ENCODE results near the gene STK33. TPM values are rescaled to one million over a fixed set of nuclear protein-coding genes. Genes with fewer than 3 reads are reported as not detected.

The STK33 gene
- total RNA-seq, 1 experiment from 2014 or later = 19.5 TPM

DNA sequence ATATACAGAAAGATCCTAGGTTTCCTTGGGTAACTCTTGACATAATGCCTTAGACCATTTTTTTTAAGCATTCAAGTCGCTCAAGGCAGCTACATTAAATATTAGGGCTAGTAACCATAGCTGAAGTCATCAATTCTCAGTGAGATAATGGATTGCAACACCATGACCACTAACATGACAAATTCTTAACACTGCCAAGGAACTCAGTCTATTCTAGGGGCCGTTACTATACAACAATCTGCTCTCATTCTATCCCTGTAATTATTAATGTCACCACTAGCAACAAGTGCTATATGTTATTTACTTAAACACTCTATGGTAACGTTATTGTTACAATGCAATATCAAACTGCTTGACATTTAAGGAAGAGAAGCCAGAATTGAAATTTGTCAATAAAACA, 3.2 kb upstream of the STK33 start:
- no peak overlapping the region for H3K56ac ChIP-seq (ENCODE audit: insufficient read length, low read depth, low read length)
- no peak overlapping the region for H3K4me3 Mint-ChIP-seq
- no peaks in the 10 kb centered on the region for H3K79me1 ChIP-seq (ENCODE audit: insufficient read depth, low read depth, low read length, poor library complexity, severe bottlenecking)
- H3K9ac ChIP-seq (ENCODE audit: extremely low read depth, insufficient read length, low read length) = no peak overlapping the region
- no peak overlapping the region for H2BK12ac ChIP-seq (ENCODE audit: insufficient read length, low read depth, low read length)
- no peak overlapping the region for H2AFZ ChIP-seq (ENCODE audit: low read length)
- no peaks in the 10 kb centered on the region for H3K27me3 ChIP-seq (ENCODE audit: insufficient read depth, low read length)
- no peak overlapping the region for H3K27ac Mint-ChIP-seq
- H4K8ac ChIP-seq (replicated peaks; ENCODE audit: insufficient read length, low read depth, low read length) = no peak overlapping the region
- H3K4me1 ChIP-seq (ENCODE audit: insufficient read depth, low read length) = no peaks in the 10 kb centered on the region
- H3K36me3 Mint-ChIP-seq (ENCODE audit: insufficient read depth in 1 of 3, low read depth in 3 of 3) = no peaks in the 10 kb centered on the region
- no peak overlapping the region for H2BK5ac ChIP-seq (ENCODE audit: insufficient read length, low read length)
- no peak overlapping the region for H2BK20ac ChIP-seq (ENCODE audit: low read depth, low read length, poor library complexity, severe bottlenecking)
- no peak overlapping the region for H3K18ac ChIP-seq (ENCODE audit: insufficient read length, low read depth, low read length)
- no peak overlapping the region for H2BK15ac ChIP-seq (ENCODE audit: low read depth, low read length)
- no peaks in the 10 kb centered on the region for H3K9me3 ChIP-seq (ENCODE audit: control insufficient read depth, low read depth, low read length)
- H3K14ac ChIP-seq (ENCODE audit: insufficient read depth, low read length) = no peak overlapping the region
- H3K9me3 Mint-ChIP-seq = no peaks in the 10 kb centered on the region
- H2BK120ac ChIP-seq (ENCODE audit: low read depth, low read length, poor library complexity, severe bottlenecking) = no peak overlapping the region
- WGBS (ENCODE audit: extremely low coverage, insufficient read length, low lambda C conversion rate) = no CpG with 5 or more reads among the region's 3 CpGs
- no peak overlapping the region for H3T11ph ChIP-seq (ENCODE audit: low read length)
- no peaks in the 10 kb centered on the region for H4K20me1 ChIP-seq (ENCODE audit: control insufficient read depth, insufficient read depth, insufficient read length)
- no peak overlapping the region for H2AK5ac ChIP-seq (ENCODE audit: insufficient read length, low read length)
- peaks cover 18 to 25% of the 10 kb centered on the region in 2 experiments for H3K4me1 Mint-ChIP-seq
- DNase-seq = no peak
- H3K23me2 ChIP-seq (ENCODE audit: insufficient read length, low read depth, low read length, poor library complexity, severe bottlenecking) = peaks cover 13% of the 10 kb centered on the region
- H3K27ac ChIP-seq (ENCODE audit: insufficient read length, low read depth, low read length) = no peak overlapping the region
- no peak overlapping the region for H4K91ac ChIP-seq (ENCODE audit: insufficient read length, low read depth, low read length)
- H4K5ac ChIP-seq (ENCODE audit: insufficient read length, low read depth, low read length) = no peak overlapping the region
- H3K79me2 ChIP-seq (ENCODE audit: insufficient read depth, low read length) = no peaks in the 10 kb centered on the region
- H3K23ac ChIP-seq (ENCODE audit: insufficient read length, low read depth, low read length) = no peak overlapping the region
- TF ChIP-seq, protein P1, sequence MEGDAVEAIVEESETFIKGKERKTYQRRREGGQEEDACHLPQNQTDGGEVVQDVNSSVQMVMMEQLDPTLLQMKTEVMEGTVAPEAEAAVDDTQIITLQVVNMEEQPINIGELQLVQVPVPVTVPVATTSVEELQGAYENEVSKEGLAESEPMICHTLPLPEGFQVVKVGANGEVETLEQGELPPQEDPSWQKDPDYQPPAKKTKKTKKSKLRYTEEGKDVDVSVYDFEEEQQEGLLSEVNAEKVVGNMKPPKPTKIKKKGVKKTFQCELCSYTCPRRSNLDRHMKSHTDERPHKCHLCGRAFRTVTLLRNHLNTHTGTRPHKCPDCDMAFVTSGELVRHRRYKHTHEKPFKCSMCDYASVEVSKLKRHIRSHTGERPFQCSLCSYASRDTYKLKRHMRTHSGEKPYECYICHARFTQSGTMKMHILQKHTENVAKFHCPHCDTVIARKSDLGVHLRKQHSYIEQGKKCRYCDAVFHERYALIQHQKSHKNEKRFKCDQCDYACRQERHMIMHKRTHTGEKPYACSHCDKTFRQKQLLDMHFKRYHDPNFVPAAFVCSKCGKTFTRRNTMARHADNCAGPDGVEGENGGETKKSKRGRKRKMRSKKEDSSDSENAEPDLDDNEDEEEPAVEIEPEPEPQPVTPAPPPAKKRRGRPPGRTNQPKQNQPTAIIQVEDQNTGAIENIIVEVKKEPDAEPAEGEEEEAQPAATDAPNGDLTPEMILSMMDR (conservative IDR thresholded peaks at IDR 0.05) = no peak
- no peak overlapping the region for H3K4me2 ChIP-seq (ENCODE audit: insufficient read depth, insufficient read length, low read length)
- H3K4ac ChIP-seq (ENCODE audit: low read depth, low read length) = no peak overlapping the region
- no peaks in the 10 kb centered on the region; the same call in 1 of the 2 replicates for H3K27me3 Mint-ChIP-seq (ENCODE audit: low read depth)

All from H9 (cell line).